ENCODE measurements around the gene DNAJB4.
"Not testable (repeated sequence)": the region's sequence is repeated elsewhere in the genome, so short reads cannot be mapped to it uniquely, and the experiment has no call there.

DNAJB4 gene

DNA sequence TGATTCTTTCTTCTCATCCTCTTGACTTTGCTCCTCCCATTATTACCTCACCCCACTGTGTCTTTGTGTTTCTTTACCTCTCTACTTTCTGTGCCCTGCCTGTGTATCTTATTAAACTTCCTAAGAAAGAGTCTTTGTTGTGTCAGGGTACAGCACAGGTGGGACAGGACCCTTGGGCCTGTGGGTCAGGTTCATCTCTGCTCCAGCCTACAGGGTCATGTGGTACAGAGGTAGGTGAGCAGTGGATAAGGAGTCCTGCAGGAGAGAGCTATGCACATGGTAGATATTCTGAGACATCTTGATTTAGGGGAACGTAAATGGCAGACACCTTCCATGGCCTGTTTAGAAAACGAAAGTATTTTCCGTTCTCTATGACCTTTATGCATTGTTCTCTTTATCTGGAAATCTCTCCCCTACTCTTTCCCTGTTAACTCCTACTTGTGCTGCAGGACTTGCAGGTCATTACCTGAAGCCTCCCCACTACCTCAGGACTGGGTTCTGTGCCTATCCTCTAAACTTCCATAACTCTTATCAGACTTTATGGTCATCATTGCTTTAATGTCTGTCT, 50.9 kb downstream of the DNAJB4 start:
- Histone ChIP-seq H3K9me3 (ENCODE audit: severe bottlenecking) (peaks cover 2% of the 10 kb centered on the region), H3K27me3 (ENCODE audit: insufficient read depth, poor library complexity, severe bottlenecking) (no peaks in the 10 kb centered on the region), H3K27ac (ENCODE audit: poor library complexity, severe bottlenecking) (no peak overlapping the region), H3K4me1 (ENCODE audit: insufficient read depth, poor library complexity, severe bottlenecking) (peaks cover 3% of the 10 kb centered on the region), H3K4me3 (ENCODE audit: severe bottlenecking) (no peak overlapping the region), H3K36me3 (ENCODE audit: low read depth) (no peaks in the 10 kb centered on the region)
- ATAC-seq (ENCODE audit: low read depth) (peak; percentile 36; the same call in 1 of the 3 replicates), DNase-seq (ENCODE audit: low spot score) (no peak)
- TF ChIP-seq, protein P1, sequence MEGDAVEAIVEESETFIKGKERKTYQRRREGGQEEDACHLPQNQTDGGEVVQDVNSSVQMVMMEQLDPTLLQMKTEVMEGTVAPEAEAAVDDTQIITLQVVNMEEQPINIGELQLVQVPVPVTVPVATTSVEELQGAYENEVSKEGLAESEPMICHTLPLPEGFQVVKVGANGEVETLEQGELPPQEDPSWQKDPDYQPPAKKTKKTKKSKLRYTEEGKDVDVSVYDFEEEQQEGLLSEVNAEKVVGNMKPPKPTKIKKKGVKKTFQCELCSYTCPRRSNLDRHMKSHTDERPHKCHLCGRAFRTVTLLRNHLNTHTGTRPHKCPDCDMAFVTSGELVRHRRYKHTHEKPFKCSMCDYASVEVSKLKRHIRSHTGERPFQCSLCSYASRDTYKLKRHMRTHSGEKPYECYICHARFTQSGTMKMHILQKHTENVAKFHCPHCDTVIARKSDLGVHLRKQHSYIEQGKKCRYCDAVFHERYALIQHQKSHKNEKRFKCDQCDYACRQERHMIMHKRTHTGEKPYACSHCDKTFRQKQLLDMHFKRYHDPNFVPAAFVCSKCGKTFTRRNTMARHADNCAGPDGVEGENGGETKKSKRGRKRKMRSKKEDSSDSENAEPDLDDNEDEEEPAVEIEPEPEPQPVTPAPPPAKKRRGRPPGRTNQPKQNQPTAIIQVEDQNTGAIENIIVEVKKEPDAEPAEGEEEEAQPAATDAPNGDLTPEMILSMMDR (IDR thresholded peaks at IDR 0.05; ENCODE audit: poor library complexity, severe bottlenecking), result no peak

DNA sequence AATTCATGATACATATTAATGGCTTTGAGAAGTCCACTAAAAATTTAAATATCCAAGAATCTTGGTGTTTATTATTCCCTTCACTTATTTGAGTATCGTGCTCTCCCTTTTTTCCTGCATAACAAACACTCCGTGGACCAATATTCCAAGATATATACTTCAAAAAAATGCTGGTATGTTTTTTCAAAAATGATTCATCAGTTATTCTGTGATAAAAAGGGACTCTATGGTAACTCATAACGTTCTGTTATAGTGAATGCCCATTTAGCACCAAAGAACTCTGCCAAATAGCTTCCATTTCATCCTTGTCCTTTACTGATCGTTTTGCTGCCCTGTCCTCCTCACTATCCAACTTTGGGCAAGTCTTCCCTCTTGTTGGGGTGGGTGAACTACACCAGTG, 53.9 kb downstream of the DNAJB4 start:
- Histone ChIP-seq H3K27me3 (ENCODE audit: insufficient read depth, poor library complexity, severe bottlenecking) (no peaks in the 10 kb centered on the region), H3K4me3 (ENCODE audit: severe bottlenecking) (no peak overlapping the region), H3K27ac (ENCODE audit: poor library complexity, severe bottlenecking) (no peak overlapping the region), H3K36me3 (ENCODE audit: low read depth) (no peaks in the 10 kb centered on the region), H3K9me3 (ENCODE audit: severe bottlenecking) (peaks cover 2% of the 10 kb centered on the region), H3K4me1 (ENCODE audit: insufficient read depth, poor library complexity, severe bottlenecking) (peaks cover 6% of the 10 kb centered on the region)
- TF ChIP-seq, protein P1 (IDR thresholded peaks at IDR 0.05; ENCODE audit: poor library complexity, severe bottlenecking), result no peak
- ATAC-seq (ENCODE audit: low read depth) (no peak), DNase-seq (ENCODE audit: low spot score) (no peak)

DNA sequence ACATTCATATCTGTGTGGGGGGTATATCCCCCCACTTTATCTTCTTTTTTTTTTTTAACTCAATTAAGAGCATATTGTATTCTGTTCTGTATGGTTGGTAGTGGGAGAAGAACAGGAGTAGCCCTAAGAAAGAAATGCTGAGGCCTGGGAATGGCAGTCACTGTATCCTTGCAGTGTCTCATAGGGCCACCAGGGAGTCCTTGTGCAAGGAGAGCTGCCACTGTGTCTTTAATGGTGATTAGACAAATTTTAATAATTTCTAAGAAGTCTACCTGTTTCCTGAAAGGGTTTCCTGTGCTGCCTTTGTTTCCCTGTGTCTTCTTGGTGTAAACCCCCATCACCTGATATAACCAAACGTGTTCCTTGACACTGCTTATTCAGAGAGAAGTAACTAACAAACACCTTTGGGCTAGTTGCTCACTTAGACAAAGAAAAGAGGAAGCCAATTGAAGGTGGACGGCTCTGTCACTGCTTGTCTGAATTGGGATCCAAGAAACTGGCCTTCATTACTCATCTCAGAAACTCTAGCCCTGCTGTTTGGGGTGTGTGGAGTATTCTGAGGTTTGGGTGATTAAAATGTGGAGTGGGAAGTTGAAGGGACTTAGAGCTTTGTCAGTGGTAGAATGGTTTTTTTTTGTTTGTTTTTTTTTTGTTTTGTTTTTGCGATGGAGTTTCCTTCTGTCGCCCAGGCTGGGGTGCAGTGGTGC, 56.3 kb downstream of the DNAJB4 start:
- peaks cover 2% of the 10 kb centered on the region for H3K9me3 ChIP-seq (ENCODE audit: severe bottlenecking)
- H3K4me3 ChIP-seq (ENCODE audit: severe bottlenecking), result no peak overlapping the region
- no peak overlapping the region for H3K27ac ChIP-seq (ENCODE audit: poor library complexity, severe bottlenecking)
- no peaks in the 10 kb centered on the region for H3K27me3 ChIP-seq (ENCODE audit: insufficient read depth, poor library complexity, severe bottlenecking)
- peaks cover 3% of the 10 kb centered on the region for H3K4me1 ChIP-seq (ENCODE audit: insufficient read depth, poor library complexity, severe bottlenecking)
- DNase-seq (ENCODE audit: low spot score) (no peak), ATAC-seq (ENCODE audit: low read depth) (peak; percentile 54; the same call in 1 of the 3 replicates)
- H3K36me3 ChIP-seq (ENCODE audit: low read depth), result no peaks in the 10 kb centered on the region
- TF ChIP-seq, protein P1 (IDR thresholded peaks at IDR 0.05; ENCODE audit: poor library complexity, severe bottlenecking), result no peak

DNA sequence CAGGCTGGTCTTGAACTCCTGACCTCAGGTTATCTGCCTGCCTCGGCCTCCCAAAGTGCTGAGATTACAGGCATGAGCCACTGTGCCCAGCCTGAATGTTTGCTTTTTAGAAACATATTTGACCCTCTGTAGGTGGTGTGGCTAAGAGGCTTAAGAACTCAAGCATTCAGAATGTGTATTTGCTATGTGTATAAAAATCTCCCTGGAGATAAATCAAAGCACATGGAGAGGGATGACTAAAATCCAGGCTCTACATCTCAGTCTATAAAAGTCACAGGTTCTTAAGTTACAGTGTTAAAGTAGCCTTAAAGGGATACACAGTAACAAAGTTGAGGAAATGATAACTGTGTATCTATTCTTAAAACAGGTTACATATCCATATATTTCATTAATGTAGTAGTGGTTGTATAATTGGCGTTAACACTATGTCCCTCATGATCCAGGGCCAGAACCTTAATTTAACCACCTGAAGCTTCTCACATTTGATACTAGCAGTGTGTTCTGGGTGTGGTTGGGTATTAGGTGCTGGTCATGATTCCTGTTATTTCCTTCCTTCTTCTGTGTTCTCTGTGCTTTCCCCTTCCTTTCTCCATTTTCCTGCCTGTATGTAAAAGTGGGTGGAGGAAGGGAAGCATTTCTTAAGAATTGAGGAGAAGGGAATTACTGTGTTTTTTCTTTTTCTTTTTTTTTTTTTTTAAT, 57.2 kb downstream of the DNAJB4 start:
- H3K36me3 ChIP-seq (ENCODE audit: low read depth), result no peaks in the 10 kb centered on the region
- H3K4me1 ChIP-seq (ENCODE audit: insufficient read depth, poor library complexity, severe bottlenecking), result peaks cover 3% of the 10 kb centered on the region
- no peaks in the 10 kb centered on the region for H3K27me3 ChIP-seq (ENCODE audit: insufficient read depth, poor library complexity, severe bottlenecking)
- TF ChIP-seq, protein P1 (IDR thresholded peaks at IDR 0.05; ENCODE audit: poor library complexity, severe bottlenecking), result no peak
- no peak for DNase-seq (ENCODE audit: low spot score)
- H3K4me3 ChIP-seq (ENCODE audit: severe bottlenecking), result no peak overlapping the region
- peak; percentile 61 for ATAC-seq (ENCODE audit: low read depth)
- H3K27ac ChIP-seq (ENCODE audit: poor library complexity, severe bottlenecking), result no peak overlapping the region
- H3K9me3 ChIP-seq (ENCODE audit: severe bottlenecking), result peaks cover under 1% of the 10 kb centered on the region

DNA sequence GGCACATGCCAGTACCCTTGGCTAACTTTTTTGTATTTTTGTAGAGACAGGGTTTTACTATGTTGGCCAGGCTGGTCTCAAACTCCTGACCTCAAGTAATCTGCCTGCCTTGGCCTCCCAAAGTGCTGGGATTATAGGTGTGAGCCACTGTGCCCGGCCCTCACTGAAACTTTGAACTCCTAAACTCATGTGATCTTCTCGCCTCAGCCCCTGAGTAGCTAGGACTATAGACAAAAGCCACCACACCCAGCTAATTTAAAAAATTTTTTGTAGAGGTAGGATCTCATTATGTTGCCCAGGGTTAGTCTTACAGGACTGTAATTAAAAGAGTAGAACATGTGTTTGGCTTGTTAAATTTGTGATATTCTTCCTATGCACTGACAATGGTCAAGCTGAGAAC, 60.1 kb downstream of the DNAJB4 start:
- H3K27me3 ChIP-seq (ENCODE audit: insufficient read depth, poor library complexity, severe bottlenecking); H3K4me3 ChIP-seq (ENCODE audit: severe bottlenecking); H3K4me1 ChIP-seq (ENCODE audit: insufficient read depth, poor library complexity, severe bottlenecking); H3K9me3 ChIP-seq (ENCODE audit: severe bottlenecking); H3K27ac ChIP-seq (ENCODE audit: poor library complexity, severe bottlenecking); ATAC-seq (ENCODE audit: low read depth); DNase-seq (ENCODE audit: low spot score); H3K36me3 ChIP-seq (ENCODE audit: low read depth): not testable (repeated sequence)
